GM12878 (cell line): ENCODE data around the gene LEPR. TPM values are rescaled to one million over a fixed set of nuclear protein-coding genes. Genes with fewer than 3 reads are reported as not detected.

Source experiments
- ATAC-seq: fragments of 200-7000 bp; cut with Tn5 transposase; 3 replicates; pipeline ENCODE4 v1.9.1; 2020; ENCODE audit warnings: mild to moderate bottlenecking, moderate library complexity
- BruUV-seq: library from RNA; stranded (reverse); fragments of 400-500 nt; replicated peaks from 2 replicates; lab custom pipeline; 2021; lab: Mats Ljungman, UMichigan
- CTCF ChIA-PET: fragments of 300-600 bp; sonication (Branson Sonifier 250); formaldehyde crosslinking; extraction: SDS; loops from one replicate; lab custom pipeline; 2021; ENCODE audit warnings: inconsistent platforms; lab: Yijun Ruan, JAX
- POLR2A ChIA-PET: fragments of 350-600 bp; formaldehyde crosslinking; extraction: SDS; loops from one replicate; lab custom pipeline; 2021; ENCODE audit warnings: inconsistent platforms; lab: Charles Lee
- RAD21 ChIA-PET: fragments of 300-600 bp; sonication (Branson Sonifier 250); formaldehyde crosslinking; loops from one replicate; lab custom pipeline; 2023; ENCODE audit warnings: antibody characterized with exemption; ENCODE audit not compliant: unreplicated experiment; lab: Charles Lee
- SMC1A ChIA-PET: fragments of 300-600 bp; sonication (Branson Sonifier 250); formaldehyde crosslinking; loops from one replicate; lab custom pipeline; 2023; ENCODE audit not compliant: unreplicated experiment, uncharacterized antibody; lab: Charles Lee
- DNase-seq: peaks from one replicate; pipeline ENCODE4 v3.0.0-alpha.2; 2011; ENCODE audit warnings: low read depth, low spot score
- FAIRE-seq: peaks from 3 replicates; lab custom pipeline; 2011; peaks lifted over from hg19 to GRCh38; lab: Jason Lieb, UNC
- H2AFZ ChIP-seq: 2 replicates; pipeline ENCODE4 v1.6.0; 2011; ENCODE audit warnings: low read depth, low read length, control low read depth; ENCODE audit not compliant: control insufficient read depth
- H3K27ac ChIP-seq: 2 replicates; pipeline ENCODE4 v1.5.1; 2011; ENCODE audit warnings: control low read depth; ENCODE audit not compliant: control insufficient read depth, insufficient read depth
- H3K27me3 ChIP-seq, 2 experiments: replicated peaks in 1 of 2; 2 replicates each; pipeline versions ENCODE4 v1.6.0 to v1.6.1; 2011; ENCODE audit warnings: low read length in 1 of 2; ENCODE audit not compliant: control insufficient read depth in 2 of 2, insufficient read depth in 2 of 2
- H3K36me3 ChIP-seq, 2 experiments: 2 replicates each; pipeline ENCODE4 v1.5.1; 2011; ENCODE audit warnings: low read length in 1 of 2; ENCODE audit not compliant: control insufficient read depth in 2 of 2, insufficient read depth in 2 of 2
- H3K4me1 ChIP-seq: 2 replicates; pipeline ENCODE4 v1.6.1; 2011; ENCODE audit warnings: mild to moderate bottlenecking, low read length, moderate library complexity, mixed read lengths; ENCODE audit not compliant: control insufficient read depth, insufficient read depth
- H3K4me2 ChIP-seq: 2 replicates; pipeline ENCODE4 v1.6.0; 2011; ENCODE audit warnings: control low read depth; ENCODE audit not compliant: control insufficient read depth, insufficient read depth
- H3K4me3 ChIP-seq: fragments of 200-600 bp; sonication (generic); 2 replicates; pipeline ENCODE4 v1.5.1; 2016
- H3K79me2 ChIP-seq: 2 replicates; pipeline ENCODE4 v1.6.0; 2011; ENCODE audit warnings: low read length; ENCODE audit not compliant: control insufficient read depth, insufficient read depth
- H3K9ac ChIP-seq: 2 replicates; pipeline ENCODE4 v1.8.0; 2011; ENCODE audit warnings: low read length, control low read depth, mixed read lengths; ENCODE audit not compliant: control insufficient read depth, insufficient read depth
- H3K9me3 ChIP-seq: replicated peaks from 3 replicates; pipeline ENCODE4 v1.5.1; 2011; ENCODE audit warnings: mild to moderate bottlenecking, low read length; ENCODE audit not compliant: control insufficient read depth, insufficient read depth
- H4K20me1 ChIP-seq: 2 replicates; pipeline ENCODE4 v1.6.0; 2011; ENCODE audit not compliant: control insufficient read depth, insufficient read depth
- BCL3 ChIP-seq: IDR thresholded peaks from 2 replicates; pipeline ENCODE4 v1.6.1; 2011; ENCODE audit warnings: borderline replicate concordance, low read depth, mild to moderate bottlenecking, moderate library complexity, low read length; ENCODE audit not compliant: insufficient read depth, poor library complexity, severe bottlenecking
- BHLHE40 ChIP-seq, 2 experiments: fragments of 450-650 bp in 1 of 2; IDR thresholded peaks; 2 replicates each; pipeline ENCODE4 v1.6.1; 2011 to 2017; ENCODE audit warnings: low read depth in 2 of 2, borderline replicate concordance in 1 of 2, improper control_type of control experiment in 1 of 2, low read length in 1 of 2, mild to moderate bottlenecking in 1 of 2
- CBFB ChIP-seq: IDR thresholded peaks from 2 replicates; pipeline ENCODE4 v1.6.1; 2016; ENCODE audit warnings: antibody characterized with exemption, low read depth
- CEBPZ ChIP-seq: fragments of 150-350 bp; IDR thresholded peaks from 2 replicates; pipeline ENCODE4 v1.6.1; 2016; ENCODE audit warnings: low read depth, low read length
- ELK1 ChIP-seq: IDR thresholded peaks from 2 replicates; pipeline ENCODE4 v1.6.1; 2012; ENCODE audit warnings: low read depth, low read length, improper control_type of control experiment
- ETV6 ChIP-seq, 2 experiments: fragments of 450-650 bp in 1 of 2; IDR thresholded peaks in 1 of 2; conservative IDR thresholded peaks in 1 of 2; 2 replicates each; pipeline ENCODE4 v1.6.1; 2014; ENCODE audit warnings: antibody characterized with exemption in 1 of 2, borderline replicate concordance in 1 of 2, low read depth in 1 of 2, mild to moderate bottlenecking in 1 of 2, moderate library complexity in 1 of 2
- GABPA ChIP-seq: IDR thresholded peaks from 2 replicates; pipeline ENCODE4 v1.6.1; 2014; ENCODE audit warnings: antibody characterized with exemption, low read depth, mild to moderate bottlenecking, inconsistent platforms
- GATAD2B ChIP-seq: fragments of 450-650 bp; conservative IDR thresholded peaks from 2 replicates; pipeline ENCODE4 v1.6.1; 2017; ENCODE audit warnings: low read depth, mild to moderate bottlenecking, moderate library complexity
- HSF1 ChIP-seq: fragments of 150-350 bp; IDR thresholded peaks from 2 replicates; pipeline ENCODE4 v1.6.1; 2014; ENCODE audit warnings: mild to moderate bottlenecking, low read depth, low read length
- MEF2A ChIP-seq: IDR thresholded peaks from 2 replicates; pipeline ENCODE4 v1.6.1; 2011; ENCODE audit warnings: low read depth, mild to moderate bottlenecking, low read length, moderate library complexity; ENCODE audit not compliant: insufficient read depth
- NRF1 ChIP-seq: conservative IDR thresholded peaks from 2 replicates; pipeline ENCODE4 v1.6.1; 2011; ENCODE audit warnings: mild to moderate bottlenecking, low read depth, low read length, improper control_type of control experiment
- RUNX3 ChIP-seq: IDR thresholded peaks from 2 replicates; pipeline ENCODE4 v1.6.1; 2012; ENCODE audit warnings: low read length, inconsistent platforms
- SIN3A ChIP-seq: IDR thresholded peaks from 2 replicates; pipeline ENCODE4 v1.6.1; 2012; ENCODE audit warnings: low read depth, low read length, improper control_type of control experiment
- SRF ChIP-seq, 2 experiments: IDR thresholded peaks; 2 replicates each; pipeline ENCODE4 v1.6.1; 2011; ENCODE audit warnings: low read depth in 2 of 2, low read length in 2 of 2, mild to moderate bottlenecking in 1 of 2, moderate library complexity in 1 of 2
- USF1 ChIP-seq: IDR thresholded peaks from 2 replicates; pipeline ENCODE4 v1.6.1; 2011; ENCODE audit warnings: borderline replicate concordance, low read depth, mild to moderate bottlenecking, moderate library complexity, mixed read lengths, low read length; ENCODE audit not compliant: insufficient read depth; ENCODE audit errors: extremely low read length
- ZNF622 ChIP-seq: fragments of 450-650 bp; IDR thresholded peaks from 2 replicates; pipeline ENCODE4 v1.6.1; 2017; ENCODE audit warnings: mild to moderate bottlenecking, inconsistent platforms
- WGBS: methylation state at CpG from one replicate; pipeline ENCODE4 v1.1.6; 2016; ENCODE audit warnings: low lambda C conversion rate; ENCODE audit not compliant: insufficient replicate concordance, insufficient coverage; ENCODE audit errors: missing lambda C conversion rate; 5-methylcytosine and 5-hydroxymethylcytosine counted together
- in situ Hi-C: fragments of 300-500 bp; cut with MboI; formaldehyde crosslinking; loops from 9 replicates; pipeline ENCODE4 v1.14.3; 2018; ENCODE audit warnings: mixed read lengths
- intact Hi-C: fragments of 100-400 bp; cut with micrococcal nuclease; formaldehyde crosslinking; loops from one replicate; pipeline ENCODE4 v1.14.2; 2022; ENCODE audit not compliant: unreplicated experiment
- polyA plus RNA-seq, 11 experiments: library from polyadenylated mRNA; depleted of rRNA in 4 of 11; unstranded in 6 of 11; stranded (reverse) in 5 of 11; fragments of >200 nt; fragmentation: Nextera tagmentation in 4 of 11; fragmentation: Illumina TruSeq in 1 of 11; extraction: Ambion mirVana in 4 of 11; extraction: Trizol in 1 of 11; gene quantifications; 1 replicate in 1 of 11; 2 replicates in 10 of 11; pipeline versions ENCODE4 v1.2.1 to v1.2.3, GENCODE V29; 2011 to 2016; ENCODE audit warnings: inconsistent platforms in 2 of 11, missing spikeins in 2 of 11, low read depth in 1 of 11
- total RNA-seq, 4 experiments: library from RNA; depleted of rRNA in 3 of 4; stranded (reverse); fragments of >200 nt in 3 of 4; fragmentation: Illumina TruSeq in 1 of 4; extraction: Trizol in 1 of 4; gene quantifications; 2 replicates each; pipeline versions ENCODE4 v1.2.1 to v1.2.3, GENCODE V29; 2013 to 2021

LEPR gene
- total and polyA plus RNA-seq, 10 of the 15 experiments (the other 5 are each of a cell fraction or from before 2014, with no cell fraction given) = 0.49 to 3.7 (median 1.2) TPM

- Histone ChIP-seq H3K27me3 (no peaks in the 10 kb centered on the region), H4K20me1 (no peaks in the 10 kb centered on the region), H3K36me3 (no peaks in the 10 kb centered on the region), H2AFZ (no peak overlapping the region), H3K4me2 (no peak overlapping the region), H3K27ac (no peak overlapping the region), H3K4me3 (no peak overlapping the region), H3K79me2 (no peaks in the 10 kb centered on the region), H3K9me3 (no peaks in the 10 kb centered on the region), H3K9ac (no peak overlapping the region), H3K4me1 (no peaks in the 10 kb centered on the region)
- no TSS peak for BruUV-seq
- 47% methylated on average over 4 of the region's 4 CpGs for WGBS
- SMC1A ChIA-PET = no interaction called here
- POLR2A ChIA-PET = no interaction called here
- RAD21 ChIA-PET = no interaction called here
- in situ Hi-C loops = no loop called here
- intact Hi-C loops = no loop called here
- no peak for ATAC-seq
- DNase-seq = no peak
- no peak for FAIRE-seq
- CTCF ChIA-PET = interaction anchor here (0.7 to 4.5 kb wide), 2 partner anchors 10 to 11 kb away, joined by 3 to 18 read pairs; no protein-coding TSS in a partner anchor
- TF ChIP-seq ZNF622 (no peak), BCL3 (no peak), NRF1 (no peak), USF1 (no peak), CBFB (no peak), SIN3A (no peak), GABPA (no peak), ETV6 (conservative IDR thresholded peaks at IDR 0.05 in 1 of 2, IDR thresholded peaks at IDR 0.05 in 1 of 2; ENCODE audit: borderline replicate concordance in 1 of 2, low read depth in 1 of 2) (no peak), ELK1 (no peak), CEBPZ (no peak), BHLHE40 (IDR thresholded peaks at IDR 0.05; ENCODE audit: borderline replicate concordance in 1 of 2, low read depth in 2 of 2, low read length in 1 of 2) (no peak), RUNX3 (no peak), HSF1 (no peak), GATAD2B (no peak), MEF2A (no peak), SRF (IDR thresholded peaks at IDR 0.05; ENCODE audit: low read depth in 2 of 2, low read length in 2 of 2) (no peak)
These were observed 49.4 kb downstream of the LEPR start for GRCh38 chr1:65469889-65470340.
